ENCODE measurements around the gene SLAMF8.

The SLAMF8 gene

DNA sequence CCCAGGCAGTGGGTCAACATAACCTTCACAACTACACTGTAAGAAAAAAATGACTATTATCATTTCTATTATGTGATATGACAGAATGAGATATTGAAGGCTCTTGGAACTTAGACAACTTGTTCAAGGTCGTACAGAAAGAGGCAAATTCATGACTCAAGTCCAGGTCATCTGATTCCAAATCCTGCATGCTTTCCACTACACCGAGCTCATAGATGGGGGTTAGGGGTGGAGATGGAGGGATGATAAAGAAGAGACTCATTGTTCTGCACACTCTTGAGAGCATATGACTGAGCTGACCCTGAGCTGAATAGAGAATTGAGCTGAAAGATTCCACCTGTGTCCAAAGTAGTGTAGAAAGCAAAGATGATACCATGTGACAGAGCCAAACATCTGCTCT is 21.7 kb upstream of the SLAMF8 start:
- intact Hi-C loops (cut with DNase I), result no loop called here
- no peak for DNase-seq

DNA sequence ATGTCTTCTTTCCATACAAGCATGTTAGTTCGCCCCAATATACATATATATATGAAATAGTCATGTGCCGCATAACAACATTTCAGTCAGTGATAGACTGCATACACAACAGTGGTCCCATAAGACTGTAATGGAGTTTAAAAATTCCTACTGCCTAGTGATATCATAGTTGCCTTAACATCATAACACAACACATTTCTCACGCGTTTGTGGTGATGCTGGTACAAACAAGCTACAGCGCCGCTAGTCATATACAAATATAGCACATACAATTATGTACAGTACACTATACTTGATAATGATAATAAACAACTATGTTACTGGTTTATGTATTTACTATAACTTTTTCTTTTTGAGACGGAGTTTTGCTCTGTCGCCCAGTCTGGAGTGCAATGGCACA is 10.7 kb upstream of the SLAMF8 start:
- DNase-seq, result no peak
- intact Hi-C loops (cut with DNase I), result no loop called here

GRCh38 chr1:159817276-159818041 is 9.2 kb upstream of the SLAMF8 start:
- intact Hi-C loops (cut with DNase I), result no loop called here
- DNase-seq, result no peak

- intact Hi-C loops (cut with DNase I), result no loop called here
- DNase-seq, result peak in 11 of 42 donors; percentile 11 to 85 (median 43)
Observed at GRCh38 chr1:159821171-159821867, 5.4 kb upstream of the SLAMF8 start.

- intact Hi-C loops (cut with DNase I), result no loop called here
- no peak for DNase-seq
Observed at GRCh38 chr1:159823406-159823805, 3.3 kb upstream of the SLAMF8 start.

GRCh38 chr1:159825564-159825963 is 1.1 kb upstream of the SLAMF8 start:
- intact Hi-C loops (cut with DNase I), result no loop called here
- no peak for DNase-seq

- no peak for DNase-seq
- intact Hi-C loops (cut with DNase I), result no loop called here
Observed at GRCh38 chr1:159827102-159827490, 423 bp downstream of the SLAMF8 start.

GRCh38 chr1:159827549-159827948 is 876 bp downstream of the SLAMF8 start:
- no peak for DNase-seq
- intact Hi-C loops (cut with DNase I), result no loop called here

DNA sequence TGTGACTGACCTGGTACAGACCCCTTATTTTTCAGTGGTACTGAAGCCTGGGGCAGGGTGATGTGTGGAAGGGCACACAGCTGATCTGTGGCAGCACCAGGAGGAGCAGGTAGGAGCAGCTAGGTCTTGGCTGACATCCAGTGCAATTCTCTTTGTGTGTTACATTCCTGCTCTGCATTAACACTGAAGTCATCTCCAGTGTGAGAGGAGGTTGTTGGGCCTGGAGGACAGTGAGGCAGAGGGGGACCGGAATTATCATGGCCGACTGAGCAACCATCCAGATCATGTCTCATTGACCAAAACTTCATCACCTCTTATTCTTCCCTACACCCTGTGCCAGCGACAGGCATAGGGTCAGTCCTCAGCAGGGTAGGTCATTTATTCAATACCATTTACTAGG is 1.5 kb downstream of the SLAMF8 start:
- DNase-seq, result no peak
- intact Hi-C loops (cut with DNase I), result no loop called here

DNA sequence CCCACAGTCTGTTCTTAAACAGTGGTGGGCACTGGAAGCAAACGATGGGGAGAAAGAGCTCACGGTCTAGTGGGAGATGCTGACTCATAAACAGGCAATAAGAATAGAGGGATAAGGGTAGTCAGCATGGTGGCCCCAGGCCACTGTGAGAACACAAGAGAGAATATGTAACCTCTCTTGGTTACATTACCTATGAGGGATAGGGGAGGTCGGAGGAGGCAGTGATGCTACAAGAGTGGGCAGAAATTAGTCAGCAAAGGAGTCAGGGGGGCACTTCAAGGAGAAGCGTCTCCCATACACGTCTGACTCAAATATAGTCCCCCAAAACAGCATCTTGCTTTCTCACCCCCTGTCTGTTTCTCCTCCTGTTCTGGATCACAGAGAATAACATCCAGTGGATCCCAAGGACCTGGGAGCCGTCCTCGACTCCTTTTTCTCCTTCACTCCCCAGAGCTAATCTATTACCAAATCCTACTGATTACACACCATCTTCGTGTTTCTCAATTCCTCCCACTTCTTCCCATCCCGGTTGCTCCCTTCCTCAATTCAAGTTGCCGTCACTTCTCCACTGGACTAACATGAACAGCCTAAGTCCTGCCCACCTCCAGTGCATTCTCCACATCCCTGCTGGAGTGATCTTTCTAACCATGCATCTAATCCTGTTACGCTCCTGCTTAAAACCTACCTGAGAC is 2.1 kb downstream of the SLAMF8 start:
- intact Hi-C loops (cut with DNase I), result no loop called here

DNA sequence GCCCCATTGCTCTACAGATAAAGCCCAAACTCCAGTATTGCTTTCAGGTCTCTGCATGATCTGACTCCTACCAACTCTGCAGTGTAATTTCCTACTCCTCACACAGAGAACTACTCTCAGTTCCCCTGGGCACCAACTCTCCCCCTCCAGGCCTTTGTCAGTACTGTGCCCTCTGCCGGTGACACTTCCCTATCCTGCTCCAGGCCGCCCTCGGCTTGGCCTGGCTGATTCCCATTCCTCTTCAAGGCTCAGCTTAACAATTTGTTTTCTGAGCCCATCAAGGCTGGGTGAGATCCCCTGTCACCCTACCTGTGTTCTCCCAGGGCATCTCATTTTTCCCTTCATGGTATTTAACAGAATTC is 2.6 kb downstream of the SLAMF8 start:
- DNase-seq, result peak in 40 of 42 donors; percentile 8 to 72 (median 40)
- intact Hi-C loops (cut with DNase I), result no loop called here

More for the DNA sequence above, 2.1 kb downstream of the SLAMF8 start:
- no peak for DNase-seq

DNA sequence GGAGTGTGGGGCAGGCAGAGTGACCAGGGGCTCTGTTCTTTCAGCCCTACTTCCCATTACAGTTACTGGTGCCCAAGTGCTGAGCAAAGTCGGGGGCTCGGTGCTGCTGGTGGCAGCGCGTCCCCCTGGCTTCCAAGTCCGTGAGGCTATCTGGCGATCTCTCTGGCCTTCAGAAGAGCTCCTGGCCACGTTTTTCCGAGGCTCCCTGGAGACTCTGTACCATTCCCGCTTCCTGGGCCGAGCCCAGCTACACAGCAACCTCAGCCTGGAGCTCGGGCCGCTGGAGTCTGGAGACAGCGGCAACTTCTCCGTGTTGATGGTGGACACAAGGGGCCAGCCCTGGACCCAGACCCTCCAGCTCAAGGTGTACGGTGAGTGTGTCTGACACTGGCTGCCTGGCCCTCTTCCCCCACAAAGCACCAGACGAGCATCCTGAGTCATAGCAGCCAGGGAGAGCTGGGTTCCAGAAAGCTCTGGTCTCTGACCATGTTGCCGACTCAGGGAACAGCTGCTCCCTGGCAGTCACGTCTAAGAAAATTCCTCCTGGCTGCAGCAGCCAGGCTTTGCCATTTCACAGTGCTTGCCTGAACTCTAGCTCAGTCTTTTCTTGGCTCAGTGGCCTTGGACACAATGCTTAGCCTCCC is 3.3 kb downstream of the SLAMF8 start:
- DNase-seq, result no peak
- intact Hi-C loops (cut with DNase I), result no loop called here

DNA sequence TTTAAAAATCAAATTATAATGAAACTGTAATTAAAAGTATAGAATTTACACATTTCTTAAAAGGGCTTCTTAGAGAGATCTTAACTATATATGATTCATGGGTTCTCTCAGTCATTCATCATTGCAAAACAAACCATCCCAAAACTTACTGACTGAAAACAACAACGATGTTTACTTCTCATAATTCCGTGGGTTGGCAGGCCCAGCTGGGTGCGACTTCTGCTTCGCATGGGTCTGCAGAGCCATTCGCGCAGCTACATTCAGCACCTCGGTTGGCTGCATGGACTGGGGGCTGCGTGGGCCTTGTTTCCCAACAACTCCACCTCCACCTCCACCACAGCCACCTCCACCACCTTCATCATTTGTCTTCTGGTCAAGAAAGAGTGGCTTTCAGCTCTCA is 4.0 kb downstream of the SLAMF8 start:
- DNase-seq, result no peak
- intact Hi-C loops (cut with DNase I), result no loop called here

DNA sequence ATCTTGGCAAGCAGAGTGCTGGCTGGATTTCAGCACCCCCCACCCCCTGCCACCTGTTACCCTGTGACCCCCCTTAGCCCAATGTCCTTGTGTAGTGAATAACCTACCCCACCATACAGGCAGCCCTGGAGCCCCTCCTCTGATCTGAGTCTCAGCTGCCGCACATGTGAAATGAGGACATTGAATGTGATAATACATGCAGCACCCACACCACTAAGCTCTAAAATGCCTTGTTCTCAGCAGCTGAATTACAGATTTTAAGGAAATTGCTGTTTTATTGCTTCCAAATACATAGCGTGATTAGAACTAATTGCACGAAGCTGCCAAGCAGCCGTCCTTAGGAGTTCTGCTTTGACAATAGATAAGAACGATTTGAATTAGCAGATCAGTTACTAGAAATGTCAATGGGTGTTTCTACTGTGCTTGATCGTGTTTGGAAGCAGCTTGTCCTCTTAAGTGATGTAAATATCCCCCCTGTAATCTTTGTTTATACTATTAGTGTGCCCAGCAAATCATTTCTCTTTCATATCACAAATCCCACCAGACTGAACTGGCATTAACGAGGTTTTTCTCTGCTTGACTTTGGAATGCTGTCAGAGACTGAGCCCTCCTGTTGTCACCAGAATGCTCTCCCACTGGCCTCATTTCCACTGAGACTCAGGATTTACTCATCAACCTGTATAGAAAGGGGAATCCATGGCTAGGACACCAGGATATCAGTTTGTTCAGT is 4.9 kb downstream of the SLAMF8 start:
- intact Hi-C loops (cut with DNase I), result no loop called here
- DNase-seq, result no peak

- no peak for DNase-seq
- intact Hi-C loops (cut with DNase I), result no loop called here
Observed at GRCh38 chr1:159832309-159832708, 5.6 kb downstream of the SLAMF8 start.

- intact Hi-C loops (cut with DNase I), result no loop called here
- DNase-seq, result no peak
Observed at GRCh38 chr1:159835356-159835755, 8.7 kb downstream of the SLAMF8 start.

DNA sequence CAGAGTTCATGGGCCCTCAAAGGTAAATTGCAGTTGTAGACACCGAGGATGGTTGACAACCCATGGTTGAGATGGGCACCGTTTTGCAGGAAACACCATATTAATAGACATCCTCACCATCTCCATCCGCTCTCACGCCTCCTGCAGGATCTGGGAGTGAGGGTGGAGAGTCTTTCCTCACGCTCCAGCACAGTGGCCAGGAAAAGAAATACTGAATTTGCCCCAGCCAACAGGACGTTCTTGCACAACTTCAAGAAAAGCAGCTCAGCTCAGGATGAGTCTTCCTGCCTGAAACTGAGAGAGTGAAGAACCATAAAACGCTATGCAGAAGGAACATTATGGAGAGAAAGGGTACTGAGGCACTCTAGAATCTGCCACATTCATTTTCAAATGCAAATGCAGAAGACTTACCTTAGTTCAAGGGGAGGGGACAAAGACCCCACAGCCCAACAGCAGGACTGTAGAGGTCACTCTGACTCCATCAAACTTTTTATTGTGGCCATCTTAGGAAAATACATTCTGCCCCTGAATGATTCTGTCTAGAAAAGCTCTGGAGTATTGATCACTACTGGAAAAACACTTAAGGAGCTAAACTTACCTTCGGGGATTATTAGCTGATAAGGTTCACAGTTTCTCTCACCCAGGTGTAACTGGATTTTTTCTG is 9.3 kb downstream of the SLAMF8 start:
- intact Hi-C loops (cut with DNase I), result no loop called here
- no peak for DNase-seq

DNA sequence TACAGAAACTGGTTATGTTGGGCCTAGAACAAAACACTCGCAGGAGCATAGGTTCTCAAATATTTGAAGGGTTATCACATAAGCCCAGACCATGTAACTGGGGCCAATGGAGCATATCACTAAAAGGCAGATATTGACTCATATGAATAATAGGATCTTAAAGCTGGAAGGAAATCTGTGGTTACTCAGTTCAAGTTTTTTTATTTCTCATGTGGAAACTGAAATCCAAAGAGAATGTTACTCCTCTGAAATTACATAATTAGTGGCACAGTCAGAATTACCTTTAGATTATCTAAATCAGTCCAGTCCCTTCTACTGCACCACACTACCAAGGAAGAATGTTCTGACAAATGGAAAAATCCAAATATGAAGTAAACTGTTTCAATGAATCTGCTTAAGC is 12.0 kb downstream of the SLAMF8 start:
- intact Hi-C loops (cut with DNase I), result no loop called here
- no peak for DNase-seq
